Measurements from ENCODE around the gene FAM20A. TPM values are rescaled to one million over a fixed set of nuclear protein-coding genes. Genes with fewer than 3 reads are reported as not detected.

FAM20A gene
- polyA plus RNA-seq, 1 donor from 2014 or later, result not detected

- Histone ChIP-seq H3K79me2 (replicated peaks; ENCODE audit: insufficient read depth, low read length) (no peaks in the 10 kb centered on the region), H3K27me3 (ENCODE audit: insufficient read depth, low read depth, low read length) (no peaks in the 10 kb centered on the region), H4K20me1 (ENCODE audit: insufficient read depth) (no peaks in the 10 kb centered on the region), H2AFZ (ENCODE audit: low read depth, low read length) (no peak overlapping the region), H3K4me3 (ENCODE audit: low read length) (no peak overlapping the region), H3F3A (ENCODE audit: insufficient read depth, low read length, poor library complexity, severe bottlenecking) (no peaks in the 10 kb centered on the region), H3K36me3 (ENCODE audit: insufficient read depth, low read length) (no peaks in the 10 kb centered on the region), H3K4me2 (ENCODE audit: low read length) (no peak overlapping the region), H3K9me2 (ENCODE audit: insufficient read depth, low read length) (no peaks in the 10 kb centered on the region), H3K9me3 (ENCODE audit: low read length) (peaks cover 6% of the 10 kb centered on the region), H3K27ac (ENCODE audit: low read length) (no peak overlapping the region), H3K9ac (ENCODE audit: low read length) (no peak overlapping the region)
- TF ChIP-seq RAD21 (conservative IDR thresholded peaks at IDR 0.05) (no peak), MXI1 (conservative IDR thresholded peaks at IDR 0.05; ENCODE audit: poor library complexity, severe bottlenecking) (no peak), REST (IDR thresholded peaks at IDR 0.05; ENCODE audit: borderline replicate concordance) (no peak), SMC3 (conservative IDR thresholded peaks at IDR 0.05; ENCODE audit: poor library complexity) (no peak), EP300 (conservative IDR thresholded peaks at IDR 0.05; ENCODE audit: poor library complexity, severe bottlenecking) (no peak), TAF1 (IDR thresholded peaks at IDR 0.05; ENCODE audit: low read depth) (no peak), POLR2AphosphoS5 (IDR thresholded peaks at IDR 0.05) (no peak), EZH2 (IDR thresholded peaks at IDR 0.05; ENCODE audit: borderline replicate concordance, insufficient read depth, low read length, poor library complexity, severe bottlenecking) (no peak), CTCF (IDR thresholded peaks at IDR 0.05; ENCODE audit: poor library complexity, severe bottlenecking) (no peak)
Observed at GRCh38 chr17:68614718-68615117, 13.6 kb upstream of the FAM20A start.

GRCh38 chr17:68613739-68614298, 12.7 kb upstream of the FAM20A start:
- TF ChIP-seq EP300 (conservative IDR thresholded peaks at IDR 0.05; ENCODE audit: poor library complexity, severe bottlenecking) (no peak), SMC3 (conservative IDR thresholded peaks at IDR 0.05; ENCODE audit: poor library complexity) (no peak), REST (IDR thresholded peaks at IDR 0.05; ENCODE audit: borderline replicate concordance) (no peak), EZH2 (IDR thresholded peaks at IDR 0.05; ENCODE audit: borderline replicate concordance, insufficient read depth, low read length, poor library complexity, severe bottlenecking) (no peak), TAF1 (IDR thresholded peaks at IDR 0.05; ENCODE audit: low read depth) (no peak)
- Histone ChIP-seq H2AFZ (ENCODE audit: low read depth, low read length) (no peak overlapping the region), H3K9me2 (ENCODE audit: insufficient read depth, low read length) (no peaks in the 10 kb centered on the region)

More at GRCh38 chr17:68613739-68614298, 12.7 kb upstream of the FAM20A start:
- Histone ChIP-seq H3K4me2 (ENCODE audit: low read length) (no peak overlapping the region), H3F3A (ENCODE audit: insufficient read depth, low read length, poor library complexity, severe bottlenecking) (no peaks in the 10 kb centered on the region), H3K36me3 (ENCODE audit: insufficient read depth, low read length) (no peaks in the 10 kb centered on the region), H3K4me3 (ENCODE audit: low read length) (no peak overlapping the region), H4K20me1 (ENCODE audit: insufficient read depth) (no peaks in the 10 kb centered on the region), H3K27ac (ENCODE audit: low read length) (no peak overlapping the region), H3K27me3 (ENCODE audit: insufficient read depth, low read depth, low read length) (no peaks in the 10 kb centered on the region), H3K9me3 (ENCODE audit: low read length) (peaks cover 6% of the 10 kb centered on the region), H3K79me2 (replicated peaks; ENCODE audit: insufficient read depth, low read length) (no peaks in the 10 kb centered on the region), H3K9ac (ENCODE audit: low read length) (no peak overlapping the region)

Data from neural cell (in vitro differentiated cells).